PC-3 (cell line): ENCODE data around the gene TNFRSF17. TPM values are rescaled to one million over a fixed set of nuclear protein-coding genes. Genes with fewer than 3 reads are reported as not detected.

Source experiments
- ATAC-seq: fragments of 200-7000 bp; cut with Tn5 transposase; 2 replicates; pipeline ENCODE4 v1.9.1; 2020; ENCODE audit warnings: mild to moderate bottlenecking, moderate library complexity
- BruUV-seq: library from RNA; stranded (reverse); fragments of 400-500 nt; replicated peaks from 2 replicates; lab custom pipeline; 2021; lab: Mats Ljungman, UMichigan
- CTCF ChIA-PET: fragments of 300-600 bp; sonication (Branson Sonifier 250); formaldehyde crosslinking; loops from one replicate; lab custom pipeline; 2022; ENCODE audit warnings: antibody characterized with exemption; lab: Charles Lee
- POLR2A ChIA-PET: fragments of 300-600 bp; sonication (Branson Sonifier 250); formaldehyde crosslinking; loops from one replicate; lab custom pipeline; 2022; ENCODE audit warnings: antibody characterized with exemption; ENCODE audit not compliant: unreplicated experiment; lab: Charles Lee
- DNase-seq: peaks from one replicate; pipeline ENCODE4 v3.0.0-alpha.2; 2015
- H2AFZ ChIP-seq: fragments of 300-600 bp; sonication (generic); 2 replicates; pipeline ENCODE4 v1.6.0; 2016; ENCODE audit warnings: antibody characterized with exemption, low read length
- H3F3A ChIP-seq: fragments of 300-600 bp; sonication (generic); one replicate; pipeline ENCODE4 v1.6.0; 2017; ENCODE audit warnings: antibody characterized with exemption, low read length, control low read depth, mild to moderate bottlenecking; ENCODE audit not compliant: unreplicated experiment
- H3K27ac ChIP-seq: fragments of 300-600 bp; sonication (generic); 2 replicates; pipeline ENCODE4 v1.5.1; 2016; ENCODE audit warnings: mild to moderate bottlenecking, low read length
- H3K27me3 ChIP-seq: fragments of 300-600 bp; sonication (generic); 2 replicates; pipeline ENCODE4 v1.6.1; 2016; ENCODE audit warnings: low read length, mixed read lengths
- H3K36me3 ChIP-seq: fragments of 300-600 bp; sonication (generic); 2 replicates; pipeline ENCODE4 v1.6.1; 2016; ENCODE audit warnings: low read depth, mixed run types, low read length, mixed read lengths
- H3K4me1 ChIP-seq: fragments of 300-600 bp; sonication (generic); 2 replicates; pipeline ENCODE4 v1.5.1; 2016; ENCODE audit warnings: low read length; ENCODE audit not compliant: insufficient read depth
- H3K4me2 ChIP-seq: fragments of 300-600 bp; sonication (generic); 2 replicates; pipeline ENCODE4 v1.6.0; 2016; ENCODE audit warnings: low read length
- H3K4me3 ChIP-seq: fragments of 300-600 bp; sonication (generic); 2 replicates; pipeline ENCODE4 v1.5.1; 2016; ENCODE audit warnings: mild to moderate bottlenecking, low read length, mixed read lengths
- H3K79me2 ChIP-seq: fragments of 300-600 bp; sonication (generic); 2 replicates; pipeline ENCODE4 v1.6.1; 2017; ENCODE audit warnings: low read length, mixed read lengths
- H3K9ac ChIP-seq: fragments of 300-600 bp; sonication (generic); 2 replicates; pipeline ENCODE4 v1.6.0; 2016; ENCODE audit warnings: mild to moderate bottlenecking, low read length
- H3K9me2 ChIP-seq: fragments of 300-600 bp; sonication (generic); replicated peaks from 2 replicates; pipeline ENCODE4 v1.6.1; 2016; ENCODE audit warnings: mixed run types, low read length, mixed read lengths
- H3K9me3 ChIP-seq: fragments of 300-600 bp; sonication (generic); 2 replicates; pipeline ENCODE4 v1.6.1; 2016; ENCODE audit warnings: low read length, mixed read lengths
- H4K20me1 ChIP-seq: fragments of 300-600 bp; sonication (generic); 2 replicates; pipeline ENCODE4 v1.6.1; 2016; ENCODE audit warnings: low read length, mixed read lengths
- CTCF ChIP-seq: fragments of 300-600 bp; sonication (generic); conservative IDR thresholded peaks from 2 replicates; pipeline ENCODE4 v1.5.1; 2017; ENCODE audit warnings: antibody characterized with exemption, low read depth, mild to moderate bottlenecking, low read length
- EZH2 ChIP-seq: fragments of 300-600 bp; sonication (generic); IDR thresholded peaks from one replicate; pipeline ENCODE4 v1.6.1; 2017; ENCODE audit warnings: antibody characterized with exemption, mild to moderate bottlenecking, low read length; ENCODE audit not compliant: unreplicated experiment
- EZH2phosphoT487 ChIP-seq: fragments of 300-600 bp; sonication (generic); IDR thresholded peaks from 2 replicates; pipeline ENCODE4 v1.6.1; 2018; ENCODE audit warnings: mild to moderate bottlenecking, antibody characterized with exemption, low read length, borderline replicate concordance
- intact Hi-C: fragments of 100-400 bp; cut with micrococcal nuclease; formaldehyde crosslinking; loops from 2 replicates; pipeline ENCODE4 v1.9.0; 2023
- total RNA-seq: library from RNA; depleted of rRNA; stranded (reverse); fragments of >200 nt; gene quantifications from 2 replicates; pipeline ENCODE4 v1.2.3, GENCODE V29; 2014

Gene TNFRSF17
- total RNA-seq, 1 experiment from 2014 or later, result not detected

- Histone ChIP-seq H3K4me3 (no peak overlapping the region), H3K4me2 (no peak overlapping the region), H3K4me1 (no peaks in the 10 kb centered on the region), H2AFZ (no peak overlapping the region), H4K20me1 (no peaks in the 10 kb centered on the region), H3K27ac (no peak overlapping the region), H3K79me2 (no peaks in the 10 kb centered on the region), H3K27me3 (no peaks in the 10 kb centered on the region), H3K9ac (no peak overlapping the region), H3K9me2 (no peaks in the 10 kb centered on the region), H3K9me3 (no peaks in the 10 kb centered on the region), H3F3A (no peaks in the 10 kb centered on the region), H3K36me3 (no peaks in the 10 kb centered on the region)
- POLR2A ChIA-PET, result no interaction called here
- CTCF ChIA-PET, result no interaction called here
- ATAC-seq, result no peak
- TF ChIP-seq EZH2 (no peak), EZH2phosphoT487 (no peak), CTCF (no peak)
- BruUV-seq, result no TSS peak
- no peak for DNase-seq
- intact Hi-C loops, result no loop called here
Measured at GRCh38 chr16:11963706-11964105, 1.3 kb upstream of the TNFRSF17 start.

DNA sequence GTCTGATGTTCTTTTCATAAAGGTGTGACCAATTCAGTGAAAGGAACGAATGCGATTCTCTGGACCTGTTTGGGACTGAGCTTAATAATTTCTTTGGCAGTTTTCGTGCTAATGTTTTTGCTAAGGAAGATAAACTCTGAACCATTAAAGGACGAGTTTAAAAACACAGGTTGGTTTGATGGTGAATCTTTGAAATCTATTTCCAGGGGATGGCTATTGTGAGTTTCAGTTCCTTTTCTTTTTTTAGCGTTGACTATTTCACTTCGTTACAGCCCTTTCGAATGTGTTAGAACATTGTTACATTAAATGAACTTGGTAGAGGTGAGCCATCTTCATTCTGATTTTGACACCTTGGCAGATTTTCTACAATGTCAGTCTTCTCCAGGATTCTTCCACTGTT is 1.2 kb downstream of the TNFRSF17 start:
- H3K27ac ChIP-seq, result no peak overlapping the region
- no peaks in the 10 kb centered on the region for H3F3A ChIP-seq
- H3K9me3 ChIP-seq, result no peaks in the 10 kb centered on the region
- H3K36me3 ChIP-seq, result no peaks in the 10 kb centered on the region
- no peaks in the 10 kb centered on the region for H3K27me3 ChIP-seq
- no peak overlapping the region for H3K4me2 ChIP-seq
- H3K4me1 ChIP-seq, result no peaks in the 10 kb centered on the region
- H4K20me1 ChIP-seq, result no peaks in the 10 kb centered on the region
- ChIA-PET CTCF (no interaction called here), POLR2A (no interaction called here)
- TF ChIP-seq EZH2, result no peak
- no peak for TF ChIP-seq CTCF
- TF ChIP-seq EZH2phosphoT487, result no peak
- intact Hi-C loops, result no loop called here
- H3K9me2 ChIP-seq, result no peaks in the 10 kb centered on the region
- H3K9ac ChIP-seq, result no peak overlapping the region
- DNase-seq, result no peak
- H3K4me3 ChIP-seq, result no peak overlapping the region
- no TSS peak for BruUV-seq
- ATAC-seq, result no peak
- no peaks in the 10 kb centered on the region for H3K79me2 ChIP-seq
- H2AFZ ChIP-seq, result no peak overlapping the region

DNA sequence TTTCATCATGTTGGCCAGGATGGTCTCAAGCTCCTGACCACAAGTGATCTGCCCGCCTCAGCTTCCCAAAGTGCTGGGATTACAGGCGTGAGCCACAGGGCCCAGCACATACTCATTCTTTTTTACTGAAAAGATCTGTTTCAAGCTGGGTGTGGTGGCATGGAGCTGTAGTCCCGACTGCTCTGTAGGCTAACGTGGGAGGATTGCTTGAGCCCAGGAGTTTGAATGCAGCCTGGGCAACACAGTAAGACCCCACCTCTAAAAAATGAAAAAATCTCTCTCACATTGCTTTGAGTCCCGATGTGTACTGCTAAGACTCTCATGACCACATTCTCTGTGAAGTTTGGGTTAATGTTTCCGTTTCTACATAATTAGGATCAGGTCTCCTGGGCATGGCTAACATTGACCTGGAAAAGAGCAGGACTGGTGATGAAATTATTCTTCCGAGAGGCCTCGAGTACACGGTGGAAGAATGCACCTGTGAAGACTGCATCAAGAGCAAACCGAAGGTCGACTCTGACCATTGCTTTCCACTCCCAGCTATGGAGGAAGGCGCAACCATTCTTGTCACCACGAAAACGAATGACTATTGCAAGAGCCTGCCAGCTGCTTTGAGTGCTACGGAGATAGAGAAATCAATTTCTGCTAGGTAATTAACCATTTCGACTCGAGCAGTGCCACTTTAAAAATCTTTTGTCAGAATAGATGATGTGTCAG is 2.3 kb downstream of the TNFRSF17 start:
- H3K9me2 ChIP-seq, result no peaks in the 10 kb centered on the region
- ATAC-seq (no peak), DNase-seq (no peak)
- POLR2A ChIA-PET, result interaction anchor here (0.7 kb wide), 1 partner anchor 210 kb away, joined by 3 read pairs; no protein-coding TSS in a partner anchor
- no peak overlapping the region for H2AFZ ChIP-seq
- H4K20me1 ChIP-seq, result no peaks in the 10 kb centered on the region
- H3F3A ChIP-seq, result no peaks in the 10 kb centered on the region
- no peak for TF ChIP-seq EZH2
- TF ChIP-seq EZH2phosphoT487, result no peak
- TF ChIP-seq CTCF, result no peak
- no peak overlapping the region for H3K27ac ChIP-seq
- intact Hi-C loops, result no loop called here
- no peak overlapping the region for H3K4me2 ChIP-seq
- H3K9me3 ChIP-seq, result no peaks in the 10 kb centered on the region
- no peaks in the 10 kb centered on the region for H3K4me1 ChIP-seq
- no peak overlapping the region for H3K4me3 ChIP-seq
- H3K9ac ChIP-seq, result no peak overlapping the region
- BruUV-seq, result no TSS peak
- no peaks in the 10 kb centered on the region for H3K27me3 ChIP-seq
- H3K36me3 ChIP-seq, result no peaks in the 10 kb centered on the region
- no peaks in the 10 kb centered on the region for H3K79me2 ChIP-seq
- CTCF ChIA-PET, result interaction anchor here (1.2 kb wide), 1 partner anchor 101 kb away, joined by 3 read pairs; no protein-coding TSS in a partner anchor
